Fibroblast of the conjunctiva (primary cell): ENCODE data around the gene COP1.
"Not testable (repeated sequence)": the region's sequence is repeated elsewhere in the genome, so short reads cannot be mapped to it uniquely, and the experiment has no call there.

ENCODE experiments used
- DNase-seq: peaks from one replicate; pipeline ENCODE4 v3.0.0-alpha.2; 2010; ENCODE audit warnings: low read depth

Gene COP1

DNA sequence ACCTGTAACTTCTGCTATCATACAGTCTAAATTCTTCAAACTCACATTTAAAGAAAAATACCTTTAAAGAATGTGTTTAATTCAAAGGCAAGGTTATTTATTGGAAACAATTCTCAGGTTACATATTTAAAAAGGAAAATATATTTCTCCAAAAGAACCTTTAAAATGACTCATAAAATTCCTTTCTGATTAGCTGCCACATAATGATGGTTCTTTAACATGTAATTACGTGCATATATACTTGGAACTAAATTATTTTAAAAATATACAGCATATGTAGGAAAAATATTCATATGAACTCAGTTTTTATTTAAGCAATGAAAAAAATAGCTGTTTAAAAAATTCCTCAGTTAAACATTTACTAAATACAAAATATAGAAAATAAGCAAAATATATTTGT is 173.6 kb downstream of the COP1 start:
- DNase-seq = no peak

DNA sequence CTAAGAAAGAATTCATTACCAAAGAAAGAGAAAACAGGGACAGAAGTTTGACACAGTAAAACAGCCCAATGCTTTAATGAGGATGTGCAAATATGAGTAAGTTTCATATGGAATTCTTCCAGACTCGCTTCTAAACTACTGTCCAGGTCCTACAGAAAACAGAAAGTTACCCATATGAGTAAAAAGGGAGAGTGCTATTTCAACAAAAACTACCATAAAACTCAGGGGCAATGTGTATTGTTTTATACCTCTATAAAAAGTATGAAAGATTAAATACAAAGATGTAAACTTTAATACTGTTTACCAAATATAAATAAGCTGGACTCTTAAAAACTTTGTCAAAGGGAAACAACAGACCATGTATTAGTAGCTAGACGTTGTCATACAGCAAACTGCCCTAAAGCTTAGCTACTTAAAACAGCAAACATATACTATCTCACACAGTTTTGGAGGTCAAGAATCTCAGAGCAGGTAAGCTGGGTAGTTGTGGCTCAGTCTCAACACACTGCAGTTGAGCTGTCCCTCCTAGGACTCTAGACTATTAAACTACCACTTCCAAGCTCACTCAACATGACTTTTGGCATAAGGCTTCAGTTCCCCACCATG is 174.9 kb downstream of the COP1 start:
- DNase-seq = no peak

DNA sequence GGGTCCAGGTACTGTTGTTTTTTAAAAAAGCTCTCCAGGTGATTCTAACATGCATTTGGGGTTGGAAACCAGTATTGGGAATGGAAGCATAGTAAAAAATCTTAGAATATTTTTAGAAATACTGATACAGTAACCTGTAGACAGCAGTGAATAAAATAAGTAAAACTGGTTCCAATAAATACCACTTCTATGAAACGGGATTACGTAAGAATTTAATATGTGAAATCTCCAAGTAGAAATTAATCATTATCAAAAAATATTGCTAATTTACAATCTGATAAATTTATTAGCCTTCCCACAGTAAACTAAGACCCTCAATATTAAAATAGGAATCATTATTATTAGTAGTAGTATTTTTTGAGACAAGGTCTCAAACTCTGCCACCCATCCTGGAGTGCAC is 177.5 kb downstream of the COP1 start:
- no peak for DNase-seq

DNA sequence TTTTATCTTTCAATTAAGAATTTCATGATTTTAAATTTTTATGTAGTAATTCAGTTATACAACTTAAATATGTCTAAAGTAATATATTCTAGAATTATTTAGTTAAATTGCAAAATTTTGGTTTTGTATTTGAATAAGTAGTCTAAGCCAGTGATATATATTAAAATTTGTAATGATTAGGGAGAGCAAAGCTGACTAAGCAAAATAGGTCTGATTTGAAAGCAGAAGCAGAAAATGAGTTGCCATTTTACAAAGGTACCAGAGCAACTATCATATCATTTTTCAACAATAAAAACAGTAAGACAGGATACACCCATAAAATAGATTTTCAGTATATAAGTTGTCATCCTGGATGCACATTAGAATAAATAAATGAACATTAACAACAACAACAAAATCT is 177.9 kb downstream of the COP1 start:
- DNase-seq = no peak

DNA sequence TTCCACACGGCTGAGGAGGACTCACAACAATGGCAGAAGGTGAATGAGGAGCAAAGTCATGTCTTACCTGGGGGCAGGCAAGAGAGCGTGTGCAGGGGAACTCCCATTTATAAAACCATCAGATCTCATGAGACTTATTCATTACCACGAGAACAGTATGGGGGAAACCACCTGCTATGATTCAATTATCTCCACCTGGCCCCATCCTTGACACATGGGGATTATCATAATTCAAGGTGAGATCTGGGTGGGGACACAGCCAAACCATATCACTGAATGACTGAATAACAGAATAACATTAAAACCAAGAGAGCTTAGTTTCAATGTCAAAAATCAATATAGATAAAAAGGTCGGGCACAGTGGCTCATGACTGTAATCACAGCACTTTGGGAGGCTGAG is 179.2 kb downstream of the COP1 start:
- DNase-seq = not testable (repeated sequence)

DNA sequence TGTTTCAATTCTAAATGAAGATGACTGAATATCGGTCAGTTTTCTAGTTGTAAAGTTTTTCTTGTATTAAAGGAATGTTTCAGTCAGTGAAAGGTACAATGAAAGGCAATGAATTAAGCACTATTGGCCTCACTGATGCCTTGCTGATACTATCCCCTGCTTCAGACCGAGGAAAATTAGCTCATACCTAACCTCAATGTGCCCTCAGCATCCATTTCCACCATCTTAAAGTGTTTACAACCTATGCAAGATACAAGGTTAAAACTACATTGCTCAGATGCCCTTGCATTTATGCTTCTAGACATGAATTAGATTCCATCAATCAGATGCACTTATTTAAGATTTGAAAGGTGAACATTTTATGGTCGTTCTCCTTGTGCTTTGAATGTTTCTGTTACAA is 184.5 kb downstream of the COP1 start:
- no peak for DNase-seq

DNA sequence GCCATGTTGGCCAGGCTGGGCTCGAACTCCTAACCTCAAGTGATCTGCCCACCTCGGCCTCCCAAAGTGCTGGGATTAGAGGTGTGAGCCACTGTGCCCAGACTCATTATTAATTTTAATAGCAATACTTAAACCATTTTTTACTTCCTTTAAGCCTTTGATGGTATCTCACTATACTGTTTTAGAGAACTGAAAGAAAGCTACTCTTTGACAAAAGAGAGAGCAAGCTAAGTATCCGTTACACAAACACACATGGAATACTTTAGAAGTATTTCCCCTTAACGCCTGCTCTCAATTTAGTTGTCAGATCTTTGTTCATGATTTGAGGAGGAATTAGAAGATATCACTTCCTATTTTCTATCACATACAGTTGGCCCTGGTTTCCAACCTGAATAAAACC is 189.4 kb downstream of the COP1 start:
- no peak for DNase-seq

DNA sequence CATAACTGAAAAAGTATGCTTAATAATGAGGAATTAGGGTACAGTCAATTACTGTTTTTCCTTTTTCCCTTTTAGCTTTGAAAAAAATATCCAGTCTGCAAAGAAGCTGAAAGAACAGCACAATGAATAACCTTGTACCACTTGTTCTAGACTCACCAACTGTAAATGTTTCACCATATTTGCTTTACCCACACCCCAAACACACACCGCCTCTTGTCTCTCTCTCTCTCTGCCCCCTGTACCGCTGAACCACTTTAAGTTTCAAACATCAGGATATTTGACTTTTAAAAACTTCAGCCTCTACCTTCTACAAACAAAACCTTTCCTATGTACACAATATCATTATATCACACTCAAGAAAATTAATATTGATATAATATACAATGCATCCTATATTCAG is 197.1 kb downstream of the COP1 start:
- DNase-seq = no peak

DNA sequence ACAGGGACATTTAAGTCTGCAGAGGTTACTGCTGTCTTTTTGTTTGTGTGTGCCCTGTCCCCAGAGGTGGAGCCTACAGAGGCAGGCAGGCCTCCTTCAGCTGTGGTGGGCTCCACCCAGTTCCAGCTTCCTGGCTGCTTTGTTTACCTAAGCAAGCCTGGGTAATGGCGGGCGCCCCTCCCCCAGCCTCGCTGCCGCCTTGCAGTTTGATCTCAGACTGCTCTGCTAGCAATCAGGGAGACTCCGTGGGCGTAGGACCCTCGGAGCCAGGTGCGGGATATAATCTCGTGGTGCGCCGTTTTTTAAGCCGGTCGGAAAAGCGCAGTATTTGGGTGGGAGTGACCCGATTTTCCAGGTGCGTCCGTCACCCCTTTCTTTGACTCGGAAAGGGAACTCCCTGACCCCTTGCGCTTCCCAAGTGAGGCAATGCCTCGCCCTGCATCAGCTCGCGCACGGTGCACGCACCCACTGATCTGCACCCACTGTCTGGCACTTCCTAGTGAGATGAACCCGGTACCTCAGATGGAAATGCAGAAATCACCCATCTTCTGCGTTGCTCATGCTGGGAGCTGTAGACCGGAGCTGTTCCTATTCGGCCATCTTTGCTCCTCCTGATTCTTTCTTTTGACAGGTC is 199.2 kb downstream of the COP1 start:
- DNase-seq = not testable (repeated sequence)

DNA sequence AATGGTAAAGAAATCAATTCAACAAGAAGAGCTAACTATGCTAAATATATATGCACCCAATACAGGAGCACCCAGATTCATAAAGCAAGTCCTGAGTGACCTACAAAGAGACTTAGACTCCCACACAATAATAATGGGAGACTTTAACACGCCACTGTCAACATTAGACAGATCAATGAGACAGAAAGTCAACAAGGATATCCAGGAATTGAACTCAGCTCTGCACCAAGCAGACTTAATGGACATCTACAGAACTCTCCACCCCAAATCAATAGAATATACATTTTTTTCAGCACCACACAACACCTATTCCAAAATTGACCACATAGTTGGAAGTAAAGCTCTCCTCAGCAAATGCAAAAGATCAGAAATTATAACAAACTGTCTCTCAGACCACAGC is 212.4 kb downstream of the COP1 start:
- not testable (repeated sequence) for DNase-seq

DNA sequence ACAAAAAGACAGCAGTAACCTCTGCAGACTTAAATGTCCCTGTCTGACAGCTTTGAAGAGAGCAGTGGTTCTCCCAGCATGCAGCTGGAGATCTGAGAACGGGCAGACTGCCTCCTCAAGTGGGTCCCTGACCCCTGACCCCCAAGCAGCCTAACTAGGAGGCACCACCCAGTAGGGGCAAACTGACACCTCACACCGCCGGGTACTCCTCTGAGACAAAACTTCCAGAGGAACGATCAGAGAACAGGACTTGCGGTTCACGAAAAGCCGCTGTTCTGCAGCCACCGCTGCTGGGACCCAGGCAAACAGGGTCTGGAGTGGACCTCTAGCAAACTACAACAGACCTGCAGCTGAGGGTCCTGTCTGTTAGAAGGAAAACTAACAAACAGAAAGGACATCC is 214.3 kb downstream of the COP1 start:
- DNase-seq = not testable (repeated sequence)

DNA sequence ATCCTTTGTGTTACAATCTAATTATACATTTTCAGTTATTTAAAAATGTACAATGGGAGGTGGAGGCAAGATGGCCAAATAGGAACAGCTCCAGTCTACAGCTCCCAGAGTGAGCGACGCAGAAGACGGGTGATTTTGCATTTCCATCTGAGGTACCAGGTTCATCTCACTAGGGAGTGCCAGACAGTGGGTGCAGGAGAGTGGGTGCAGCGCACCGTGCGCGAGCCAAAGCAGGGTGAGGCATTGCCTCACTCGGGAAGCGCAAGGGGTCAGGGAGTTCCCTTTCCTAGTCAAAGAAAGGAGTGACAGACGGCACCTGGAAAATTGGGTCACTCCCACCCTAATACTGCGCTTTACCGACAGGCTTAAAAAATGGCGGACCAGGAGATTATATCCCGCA is 214.9 kb downstream of the COP1 start:
- DNase-seq = not testable (repeated sequence)

DNA sequence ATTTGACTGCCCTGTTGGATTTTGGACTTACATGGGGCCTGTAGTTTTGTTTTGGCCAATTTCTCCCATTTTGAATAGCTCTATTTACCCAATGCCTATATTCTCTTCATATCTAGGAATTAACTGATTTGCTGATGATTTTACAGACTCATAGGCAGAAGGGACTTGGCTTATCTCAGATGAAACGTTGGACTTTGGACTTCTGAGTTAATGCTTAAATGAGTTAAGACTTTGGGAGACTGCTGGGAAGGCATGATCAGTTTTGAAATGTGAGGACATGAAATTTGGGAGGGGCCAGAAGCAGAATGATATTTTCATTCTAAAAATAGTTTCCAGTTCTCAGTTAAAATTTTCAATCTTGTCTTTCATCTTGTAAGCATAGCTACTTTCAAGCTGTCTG is 222.3 kb downstream of the COP1 start:
- DNase-seq = no peak

DNA sequence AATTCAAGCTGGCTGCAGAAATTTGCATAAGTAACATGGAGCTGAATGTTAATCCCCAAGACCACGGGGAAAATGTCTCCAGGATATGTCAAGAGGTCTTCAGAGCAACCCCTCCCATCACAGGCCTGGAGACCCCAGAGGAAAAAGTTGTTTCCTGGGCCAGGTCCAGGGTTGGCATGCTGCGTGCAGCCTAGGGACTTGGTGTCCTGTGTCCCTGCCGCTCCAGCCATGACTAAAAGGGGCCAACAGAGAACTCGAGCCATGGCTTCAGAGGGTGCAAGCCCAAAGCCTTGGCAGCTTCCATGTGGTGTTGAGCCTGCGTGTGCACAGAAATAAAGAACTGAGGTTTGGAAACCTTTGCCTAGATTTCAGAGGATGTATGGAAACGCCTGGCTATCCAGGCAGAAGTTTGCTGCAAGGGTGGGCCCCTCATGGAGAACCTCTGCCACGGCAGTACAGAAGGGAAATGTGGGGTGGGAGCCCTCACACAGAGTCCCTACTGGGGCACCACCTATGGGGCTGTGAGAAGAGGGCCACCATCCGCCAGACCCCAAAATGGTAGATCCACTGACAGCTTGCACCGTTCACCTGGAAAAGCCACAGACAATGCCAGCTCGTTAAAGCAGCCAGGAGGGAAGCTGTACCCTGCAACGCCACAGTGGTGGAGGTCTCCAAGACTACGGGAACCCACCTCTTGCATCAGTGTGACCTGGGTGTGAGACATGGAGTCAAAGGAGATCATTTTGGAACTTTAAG is 222.9 kb downstream of the COP1 start:
- DNase-seq = no peak

DNA sequence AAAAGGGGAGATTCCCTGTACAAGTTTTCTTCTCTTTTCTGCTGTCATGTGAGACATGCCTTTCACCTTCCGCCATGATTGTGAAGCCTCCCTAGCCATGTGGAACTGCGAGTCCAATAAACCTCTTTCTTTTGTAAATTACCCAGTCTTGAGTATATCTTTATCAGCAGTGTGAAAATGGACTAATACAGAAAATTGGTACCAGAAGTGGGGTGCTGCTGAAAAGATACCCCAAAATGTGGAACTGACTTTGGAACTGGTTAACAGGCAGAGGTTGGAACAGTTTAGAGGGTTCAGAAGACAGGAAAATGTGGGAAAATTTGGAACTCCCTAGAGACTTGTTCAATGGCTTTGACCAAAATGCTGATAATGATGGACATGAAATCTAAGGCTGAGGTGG is 223.7 kb downstream of the COP1 start:
- not testable (repeated sequence) for DNase-seq

DNA sequence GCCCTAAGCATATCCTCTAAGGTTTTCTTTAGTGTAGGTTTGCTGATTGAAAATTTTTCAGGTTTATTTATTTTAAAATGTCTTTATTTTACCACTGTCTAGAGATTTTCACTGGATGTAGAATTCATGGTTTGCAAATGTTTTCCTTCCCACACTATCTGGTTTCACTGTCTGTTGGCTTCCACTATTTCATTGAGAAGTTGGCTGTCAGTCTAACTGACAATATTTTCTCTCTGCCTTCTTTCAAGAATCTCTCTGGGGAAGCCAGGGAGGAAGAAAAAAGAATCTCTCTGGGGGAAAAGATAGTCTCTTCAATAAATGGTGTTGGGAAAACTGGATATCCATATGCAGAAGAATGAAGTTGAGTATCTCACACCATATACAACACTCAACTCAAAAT is 226.0 kb downstream of the COP1 start:
- no peak for DNase-seq

DNA sequence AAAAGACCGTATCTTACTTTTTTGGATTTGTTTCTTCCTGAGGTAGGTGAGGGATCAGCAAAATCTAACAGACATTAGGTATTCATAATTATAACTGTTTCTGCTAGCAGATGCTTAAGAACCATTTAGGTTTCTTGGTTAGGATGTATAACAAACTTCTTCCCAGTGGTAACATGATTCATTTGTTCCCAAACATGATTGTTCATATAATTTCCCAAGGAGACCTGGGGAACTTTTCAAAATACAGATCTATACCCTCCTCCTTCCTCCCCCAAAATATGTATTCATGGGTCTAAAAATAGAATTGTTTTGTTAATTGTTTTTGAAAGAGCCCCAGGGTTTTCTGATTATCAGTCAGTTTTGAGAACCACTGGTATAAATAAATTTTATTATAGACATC is 228.2 kb downstream of the COP1 start:
- no peak for DNase-seq

DNA sequence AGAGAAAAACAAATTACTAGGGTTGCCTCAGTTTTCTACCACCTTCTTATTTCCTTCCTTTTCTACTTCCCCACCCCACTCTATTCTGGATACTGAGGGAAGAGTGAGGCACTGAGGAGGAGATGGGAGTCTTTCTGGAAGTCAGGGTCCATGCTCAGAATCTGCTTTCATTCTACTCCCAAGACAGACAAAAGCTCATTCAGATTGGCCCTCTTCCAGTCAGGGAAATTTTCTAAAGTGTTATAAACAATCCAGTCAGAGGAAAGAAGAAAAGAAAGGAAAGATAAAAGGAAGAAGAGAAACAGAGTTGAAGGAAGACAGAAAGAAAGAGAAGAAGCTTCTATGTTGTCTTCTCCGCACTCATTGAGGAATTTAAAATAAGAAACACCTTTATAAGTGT is 228.6 kb downstream of the COP1 start:
- DNase-seq = no peak

DNA sequence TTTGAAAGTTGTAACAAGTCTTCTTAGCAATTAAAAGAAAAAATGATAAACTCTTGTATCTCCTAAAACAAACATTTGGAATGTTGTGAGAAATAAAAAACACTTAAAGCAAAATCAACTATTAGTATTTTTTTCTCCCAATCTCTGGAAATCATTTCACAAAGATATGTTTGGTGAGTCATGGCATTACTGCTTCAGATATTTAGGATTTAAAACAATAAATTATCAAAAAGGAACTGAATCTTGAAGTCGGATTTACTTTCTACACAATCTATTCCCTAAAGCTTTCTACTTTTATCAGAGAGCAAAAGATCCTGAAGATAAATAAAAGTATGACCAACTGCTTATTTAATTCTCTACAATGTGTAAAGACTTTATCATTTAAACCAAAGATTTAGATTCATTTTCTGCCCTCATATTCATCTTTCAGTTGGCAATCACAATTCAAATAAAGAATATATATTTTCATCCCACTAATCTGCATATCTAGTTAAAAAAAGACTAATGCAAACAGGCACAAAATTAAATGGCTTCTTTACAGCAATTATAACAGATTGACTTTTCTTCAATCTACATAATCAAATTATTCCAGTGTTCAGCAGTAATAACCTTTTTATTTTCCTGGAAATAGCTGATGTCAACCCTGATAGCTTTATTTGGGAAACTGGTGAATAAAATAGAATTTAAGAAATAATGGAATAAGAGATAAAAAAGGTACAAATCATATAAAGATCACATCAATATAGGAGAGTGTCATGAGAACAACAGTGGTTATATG is 230.0 kb downstream of the COP1 start:
- no peak for DNase-seq

DNA sequence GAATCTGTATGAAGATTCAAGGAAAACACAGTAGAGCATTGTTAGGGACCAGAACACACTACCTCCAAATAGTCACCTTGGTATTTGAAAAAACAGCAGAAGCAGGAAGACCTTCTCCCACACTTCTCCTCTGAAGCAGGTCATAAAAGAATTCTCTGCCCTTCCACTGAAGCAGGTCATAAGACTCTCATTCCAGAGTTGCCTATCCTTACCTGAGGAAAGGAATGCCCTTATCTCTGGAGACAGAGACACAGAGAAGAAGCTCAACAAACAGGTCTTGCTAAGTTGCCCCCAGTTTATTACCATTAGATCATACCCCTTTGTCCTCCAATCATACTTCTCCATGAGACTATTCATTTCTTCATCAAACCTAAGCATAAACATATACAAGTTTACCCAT is 237.9 kb downstream of the COP1 start:
- DNase-seq = no peak

DNA sequence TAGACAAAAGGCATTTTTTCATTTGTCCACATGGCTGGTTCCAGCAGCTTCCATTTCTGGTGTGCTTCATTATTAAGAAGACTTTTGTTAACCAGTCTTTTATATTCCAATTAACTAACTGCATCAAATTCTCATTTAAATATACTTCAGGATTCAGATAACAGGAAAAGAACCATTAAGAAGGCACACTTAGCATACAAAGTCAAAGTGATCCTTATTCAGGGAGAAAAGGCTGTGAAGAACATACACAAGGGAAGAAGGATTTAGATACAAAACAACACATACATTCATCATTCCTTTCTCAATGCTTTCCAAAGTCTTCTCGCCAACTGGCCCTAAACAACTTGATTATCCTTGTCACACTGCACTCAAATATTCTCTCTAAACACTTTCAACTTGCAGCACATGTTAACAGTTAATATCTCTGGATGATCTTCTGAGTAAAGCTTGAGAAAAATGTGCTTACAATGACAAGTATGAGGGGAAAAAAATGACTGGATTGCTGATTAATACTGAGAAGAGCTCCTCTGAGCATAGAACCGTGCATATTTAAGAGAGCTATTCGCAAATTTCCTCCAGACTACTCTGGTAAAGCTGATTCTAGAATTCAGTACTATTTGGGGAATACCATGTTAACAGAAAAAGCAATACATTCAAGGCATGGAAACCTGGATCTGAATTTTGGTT is 238.5 kb downstream of the COP1 start:
- DNase-seq = no peak

DNA sequence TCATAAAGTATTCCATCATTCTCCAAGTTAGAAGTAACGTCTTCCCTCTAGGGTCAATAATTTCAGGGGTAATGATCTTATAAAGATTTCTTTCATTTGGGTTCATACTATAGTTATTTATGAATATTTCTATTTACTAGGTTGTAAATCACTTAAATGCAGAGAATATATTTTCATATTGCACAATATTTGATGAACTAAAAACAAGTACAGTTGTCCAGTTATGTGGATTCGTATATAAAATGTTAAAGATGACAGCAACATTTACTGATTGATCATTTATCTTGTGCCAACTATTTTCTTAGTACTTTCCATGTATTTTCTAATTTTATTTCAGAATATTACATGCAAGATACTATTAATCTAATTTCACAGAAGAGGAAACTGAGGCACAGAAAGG is 243.3 kb downstream of the COP1 start:
- no peak for DNase-seq
